ENCODE results near the gene LRRFIP1. TPM values are rescaled to one million over a fixed set of nuclear protein-coding genes. Genes with fewer than 3 reads are reported as not detected.
A peak's percentile ranks its signal among the peaks of the same experiment; 100 is the strongest.

Gene LRRFIP1
- total and polyA plus RNA-seq, 2 of the 13 experiments (the other 11 are each of a cell fraction or from before 2014, with no cell fraction given), result 15.9 to 40.5 TPM

DNA sequence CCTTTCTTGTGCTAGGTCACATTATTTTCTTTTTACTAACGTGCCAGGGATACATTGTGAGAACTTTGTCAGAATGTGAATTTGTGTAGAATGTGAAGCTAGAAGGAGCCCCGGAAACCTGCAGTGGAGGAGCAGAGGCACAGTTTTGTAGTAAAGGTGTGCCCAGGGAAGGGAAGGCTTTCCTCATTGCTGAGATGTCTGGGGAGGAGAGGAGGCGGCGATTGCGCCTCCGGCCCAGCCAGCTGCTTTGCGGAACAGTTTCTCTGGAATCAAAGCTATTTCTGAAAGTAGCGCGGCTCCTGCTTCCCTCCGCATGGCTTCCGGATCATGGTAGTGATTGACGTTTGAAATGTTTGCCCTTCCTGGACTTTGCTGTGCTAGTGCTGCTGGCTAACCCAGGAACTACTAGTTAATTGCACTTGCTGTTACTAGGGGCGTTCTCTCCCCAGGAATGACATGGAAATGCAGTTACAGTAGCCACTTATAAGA, 88.1 kb downstream of the LRRFIP1 start (continued):
- TF ChIP-seq ASH2L (IDR thresholded peaks at IDR 0.05; ENCODE audit: insufficient read length, low read depth, low read length) (peak; percentile 76), SPEN (CRISPR knock-in tag; IDR thresholded peaks at IDR 0.05; ENCODE audit: low read depth) (peak; percentile 43), ZNF883 (CRISPR knock-in tag; IDR thresholded peaks at IDR 0.05; ENCODE audit: not compliant biosample characterization) (no peak), HDAC1 (CRISPR knock-in tag; IDR thresholded peaks at IDR 0.05) (peak; percentile 87), SIX1 (CRISPR knock-in tag; IDR thresholded peaks at IDR 0.05; ENCODE audit: borderline replicate concordance) (no peak), ZNF605 (CRISPR knock-in tag; IDR thresholded peaks at IDR 0.05) (peak; percentile 83), CENPX (CRISPR knock-in tag; IDR thresholded peaks at IDR 0.05) (no peak), RFX5 (IDR thresholded peaks at IDR 0.05; ENCODE audit: low read depth, low read length) (no peak), NFYC (CRISPR knock-in tag; IDR thresholded peaks at IDR 0.05) (no peak), ZNF430 (CRISPR knock-in tag; IDR thresholded peaks at IDR 0.05) (no peak), ARHGAP35 (CRISPR knock-in tag; IDR thresholded peaks at IDR 0.05; ENCODE audit: borderline replicate concordance) (no peak), ZNF570 (CRISPR knock-in tag; IDR thresholded peaks at IDR 0.05; ENCODE audit: borderline replicate concordance) (no peak), BRD4 (CRISPR knock-in tag; IDR thresholded peaks at IDR 0.05) (no peak), HOXA9 (CRISPR knock-in tag; IDR thresholded peaks at IDR 0.05; ENCODE audit: borderline replicate concordance) (no peak), ARNT2 (CRISPR knock-in tag; IDR thresholded peaks at IDR 0.05; ENCODE audit: low read depth) (peak; percentile 48; the same call in 1 of the 2 replicates), ZNF263 (CRISPR knock-in tag; IDR thresholded peaks at IDR 0.05) (no peak), TCF7L2 (IDR thresholded peaks at IDR 0.05; ENCODE audit: low read depth, low read length) (no peak), SP4 (CRISPR knock-in tag; IDR thresholded peaks at IDR 0.05) (no peak)
- TF ChIP-seq, protein P1, sequence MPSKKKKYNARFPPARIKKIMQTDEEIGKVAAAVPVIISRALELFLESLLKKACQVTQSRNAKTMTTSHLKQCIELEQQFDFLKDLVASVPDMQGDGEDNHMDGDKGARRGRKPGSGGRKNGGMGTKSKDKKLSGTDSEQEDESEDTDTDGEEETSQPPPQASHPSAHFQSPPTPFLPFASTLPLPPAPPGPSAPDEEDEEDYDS (CRISPR knock-in tag; IDR thresholded peaks at IDR 0.05), result peak; percentile 61
- TF ChIP-seq, protein P2, sequence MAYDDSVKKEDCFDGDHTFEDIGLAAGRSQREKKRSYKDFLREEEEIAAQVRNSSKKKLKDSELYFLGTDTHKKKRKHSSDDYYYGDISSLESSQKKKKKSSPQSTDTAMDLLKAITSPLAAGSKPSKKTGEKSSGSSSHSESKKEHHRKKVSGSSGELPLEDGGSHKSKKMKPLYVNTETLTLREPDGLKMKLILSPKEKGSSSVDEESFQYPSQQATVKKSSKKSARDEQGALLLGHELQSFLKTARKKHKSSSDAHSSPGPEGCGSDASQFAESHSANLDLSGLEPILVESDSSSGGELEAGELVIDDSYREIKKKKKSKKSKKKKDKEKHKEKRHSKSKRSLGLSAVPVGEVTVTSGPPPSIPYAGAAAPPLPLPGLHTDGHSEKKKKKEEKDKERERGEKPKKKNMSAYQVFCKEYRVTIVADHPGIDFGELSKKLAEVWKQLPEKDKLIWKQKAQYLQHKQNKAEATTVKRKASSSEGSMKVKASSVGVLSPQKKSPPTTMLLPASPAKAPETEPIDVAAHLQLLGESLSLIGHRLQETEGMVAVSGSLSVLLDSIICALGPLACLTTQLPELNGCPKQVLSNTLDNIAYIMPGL (CRISPR knock-in tag; IDR thresholded peaks at IDR 0.05; ENCODE audit: borderline replicate concordance in 1 of 2, low read depth in 1 of 2), result peak in 1 of 2 experiments; percentile 30; a peak in 1 of 4 replicates
- TF ChIP-seq, protein P3, sequence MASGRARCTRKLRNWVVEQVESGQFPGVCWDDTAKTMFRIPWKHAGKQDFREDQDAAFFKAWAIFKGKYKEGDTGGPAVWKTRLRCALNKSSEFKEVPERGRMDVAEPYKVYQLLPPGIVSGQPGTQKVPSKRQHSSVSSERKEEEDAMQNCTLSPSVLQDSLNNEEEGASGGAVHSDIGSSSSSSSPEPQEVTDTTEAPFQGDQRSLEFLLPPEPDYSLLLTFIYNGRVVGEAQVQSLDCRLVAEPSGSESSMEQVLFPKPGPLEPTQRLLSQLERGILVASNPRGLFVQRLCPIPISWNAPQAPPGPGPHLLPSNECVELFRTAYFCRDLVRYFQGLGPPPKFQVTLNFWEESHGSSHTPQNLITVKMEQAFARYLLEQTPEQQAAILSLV (CRISPR knock-in tag; IDR thresholded peaks at IDR 0.05; ENCODE audit: borderline replicate concordance), result peak; percentile 66; the same call in 1 of the 2 replicates
- TF ChIP-seq, protein P4, sequence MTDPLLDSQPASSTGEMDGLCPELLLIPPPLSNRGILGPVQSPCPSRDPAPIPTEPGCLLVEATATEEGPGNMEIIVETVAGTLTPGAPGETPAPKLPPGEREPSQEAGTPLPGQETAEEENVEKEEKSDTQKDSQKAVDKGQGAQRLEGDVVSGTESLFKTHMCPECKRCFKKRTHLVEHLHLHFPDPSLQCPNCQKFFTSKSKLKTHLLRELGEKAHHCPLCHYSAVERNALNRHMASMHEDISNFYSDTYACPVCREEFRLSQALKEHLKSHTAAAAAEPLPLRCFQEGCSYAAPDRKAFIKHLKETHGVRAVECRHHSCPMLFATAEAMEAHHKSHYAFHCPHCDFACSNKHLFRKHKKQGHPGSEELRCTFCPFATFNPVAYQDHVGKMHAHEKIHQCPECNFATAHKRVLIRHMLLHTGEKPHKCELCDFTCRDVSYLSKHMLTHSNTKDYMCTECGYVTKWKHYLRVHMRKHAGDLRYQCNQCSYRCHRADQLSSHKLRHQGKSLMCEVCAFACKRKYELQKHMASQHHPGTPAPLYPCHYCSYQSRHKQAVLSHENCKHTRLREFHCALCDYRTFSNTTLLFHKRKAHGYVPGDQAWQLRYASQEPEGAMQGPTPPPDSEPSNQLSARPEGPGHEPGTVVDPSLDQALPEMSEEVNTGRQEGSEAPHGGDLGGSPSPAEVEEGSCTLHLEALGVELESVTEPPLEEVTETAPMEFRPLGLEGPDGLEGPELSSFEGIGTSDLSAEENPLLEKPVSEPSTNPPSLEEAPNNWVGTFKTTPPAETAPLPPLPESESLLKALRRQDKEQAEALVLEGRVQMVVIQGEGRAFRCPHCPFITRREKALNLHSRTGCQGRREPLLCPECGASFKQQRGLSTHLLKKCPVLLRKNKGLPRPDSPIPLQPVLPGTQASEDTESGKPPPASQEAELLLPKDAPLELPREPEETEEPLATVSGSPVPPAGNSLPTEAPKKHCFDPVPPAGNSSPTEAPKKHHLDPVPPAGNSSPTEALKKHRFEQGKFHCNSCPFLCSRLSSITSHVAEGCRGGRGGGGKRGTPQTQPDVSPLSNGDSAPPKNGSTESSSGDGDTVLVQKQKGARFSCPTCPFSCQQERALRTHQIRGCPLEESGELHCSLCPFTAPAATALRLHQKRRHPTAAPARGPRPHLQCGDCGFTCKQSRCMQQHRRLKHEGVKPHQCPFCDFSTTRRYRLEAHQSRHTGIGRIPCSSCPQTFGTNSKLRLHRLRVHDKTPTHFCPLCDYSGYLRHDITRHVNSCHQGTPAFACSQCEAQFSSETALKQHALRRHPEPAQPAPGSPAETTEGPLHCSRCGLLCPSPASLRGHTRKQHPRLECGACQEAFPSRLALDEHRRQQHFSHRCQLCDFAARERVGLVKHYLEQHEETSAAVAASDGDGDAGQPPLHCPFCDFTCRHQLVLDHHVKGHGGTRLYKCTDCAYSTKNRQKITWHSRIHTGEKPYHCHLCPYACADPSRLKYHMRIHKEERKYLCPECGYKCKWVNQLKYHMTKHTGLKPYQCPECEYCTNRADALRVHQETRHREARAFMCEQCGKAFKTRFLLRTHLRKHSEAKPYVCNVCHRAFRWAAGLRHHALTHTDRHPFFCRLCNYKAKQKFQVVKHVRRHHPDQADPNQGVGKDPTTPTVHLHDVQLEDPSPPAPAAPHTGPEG (CRISPR knock-in tag; IDR thresholded peaks at IDR 0.05), result no peak

All from HepG2 (cell line).